ENCODE measurements around the gene NOD1. TPM values are rescaled to one million over a fixed set of nuclear protein-coding genes. Genes with fewer than 3 reads are reported as not detected.
A peak's percentile ranks its signal among the peaks of the same experiment; 100 is the strongest.

NOD1 gene
- total RNA-seq, 2 donors from 2014 or later = 12.7 to 14.5 TPM

- ATAC-seq = no peak
- no peak for DNase-seq
- intact Hi-C loops (cut with DNase I, micrococcal nuclease) = no loop called here
These were observed 5.5 kb downstream of the NOD1 start for GRCh38 chr7:30472784-30473775.

- intact Hi-C loops (cut with DNase I, micrococcal nuclease) = no loop called here
- no peak for DNase-seq
- ATAC-seq = no peak
These were observed 6.4 kb downstream of the NOD1 start for GRCh38 chr7:30472081-30472783.

GRCh38 chr7:30471205-30471604 is 7.4 kb downstream of the NOD1 start:
- no peak for DNase-seq
- intact Hi-C loops (cut with DNase I, micrococcal nuclease) = no loop called here
- ATAC-seq = no peak

GRCh38 chr7:30470771-30471170 is 7.8 kb downstream of the NOD1 start:
- ATAC-seq (no peak), DNase-seq (peak in 1 of 2 donors; percentile 49)
- intact Hi-C loops (cut with DNase I, micrococcal nuclease) = no loop called here

GRCh38 chr7:30470163-30470770 is 8.3 kb downstream of the NOD1 start:
- intact Hi-C loops (cut with DNase I, micrococcal nuclease) = no loop called here
- no peak for ATAC-seq

GRCh38 chr7:30469303-30469702 is 9.3 kb downstream of the NOD1 start:
- peak; percentile 88 for ATAC-seq
- intact Hi-C loops (cut with DNase I, micrococcal nuclease) = no loop called here
- DNase-seq = peak; percentile 57 to 76

More at GRCh38 chr7:30470163-30470770, 8.3 kb downstream of the NOD1 start:
- no peak for DNase-seq

GRCh38 chr7:30468791-30469190 is 9.8 kb downstream of the NOD1 start:
- no peak for DNase-seq
- ATAC-seq = no peak
- intact Hi-C loops (cut with DNase I, micrococcal nuclease) = no loop called here

- ATAC-seq = no peak
- intact Hi-C loops (cut with DNase I, micrococcal nuclease) = no loop called here
- no peak for DNase-seq
These were observed 10.5 kb downstream of the NOD1 start for GRCh38 chr7:30468041-30468440.

- DNase-seq (no peak), ATAC-seq (no peak)
- intact Hi-C loops (cut with DNase I, micrococcal nuclease) = no loop called here
These were observed 11.3 kb downstream of the NOD1 start for GRCh38 chr7:30467271-30467670.

GRCh38 chr7:30466266-30466665 is 12.3 kb downstream of the NOD1 start:
- ATAC-seq (peak; percentile 29), DNase-seq (no peak)
- intact Hi-C loops (cut with DNase I, micrococcal nuclease) = no loop called here

GRCh38 chr7:30465811-30466180 is 12.8 kb downstream of the NOD1 start:
- DNase-seq (peak in 1 of 2 donors; percentile 53), ATAC-seq (peak; percentile 41)
- intact Hi-C loops (cut with DNase I, micrococcal nuclease) = no loop called here

GRCh38 chr7:30465046-30465810 is 13.4 kb downstream of the NOD1 start:
- no peak for DNase-seq
- no peak for ATAC-seq
- intact Hi-C loops (cut with DNase I, micrococcal nuclease) = no loop called here

GRCh38 chr7:30464231-30464671 is 14.3 kb downstream of the NOD1 start:
- intact Hi-C loops (cut with DNase I, micrococcal nuclease) = no loop called here
- ATAC-seq (no peak), DNase-seq (no peak)

- DNase-seq = no peak
- intact Hi-C loops (cut with DNase I, micrococcal nuclease) = no loop called here
- ATAC-seq = no peak
These were observed 15.0 kb downstream of the NOD1 start for GRCh38 chr7:30463405-30464145.

GRCh38 chr7:30462179-30462578 is 16.4 kb downstream of the NOD1 start:
- DNase-seq (no peak), ATAC-seq (no peak)
- intact Hi-C loops (cut with DNase I, micrococcal nuclease) = no loop called here

- ATAC-seq (peak; percentile 27), DNase-seq (no peak)
- intact Hi-C loops (cut with DNase I, micrococcal nuclease) = no loop called here
These were observed 18.3 kb downstream of the NOD1 start for GRCh38 chr7:30460246-30460633.

GRCh38 chr7:30459591-30460245 is 18.9 kb downstream of the NOD1 start:
- ATAC-seq (peak; percentile 91), DNase-seq (peak; percentile 67 to 75)
- intact Hi-C loops (cut with DNase I, micrococcal nuclease) = no loop called here

- DNase-seq (no peak), ATAC-seq (no peak)
- intact Hi-C loops (cut with DNase I, micrococcal nuclease) = no loop called here
These were observed 20.3 kb downstream of the NOD1 start for GRCh38 chr7:30458311-30458710.
